Left cardiac atrium (tissue), 4 donors: ENCODE data around the gene RHEBL1. TPM values are rescaled to one million over a fixed set of nuclear protein-coding genes. Genes with fewer than 3 reads are reported as not detected.

ENCODE experiments used
- ATAC-seq, 2 donors: fragments of 200-7000 bp; cut with Tn5 transposase; one replicate each; pipeline ENCODE4 v1.9.1; 2020; ENCODE audit warnings: mild to moderate bottlenecking in 2 of 2, moderate library complexity in 2 of 2
- DNase-seq: peaks from one replicate; pipeline ENCODE4 v3.0.0-alpha.2; 2020
- intact Hi-C, 2 donors: fragments of 100-400 bp; cut with DNase I; formaldehyde crosslinking; loops; one replicate each; pipeline versions ENCODE4 v1.14.1 to v1.15.1; 2022 to 2023
- total RNA-seq, 2 donors: library from RNA; stranded (reverse); fragmentation: NEBNext Ultra II Directional; extraction: Animal tissue kit (Norgen Biotek cat#: 25700); gene quantifications; one replicate each; pipeline ENCODE4 v1.2.1, GENCODE V29; 2021
- donor health status: DM: no; HTN: yes; CAD: no.
- donor health status: DM: no; HTN: yes; CAD: no; lungs with severe emphysema.
- donor health status: DM: yes; HTN: yes; CAD: no.
- donor health status: Dilated cardiomyopathy.

RHEBL1 gene
- total RNA-seq, 2 donors from 2014 or later, result 0.24 to 0.41 TPM

GRCh38 chr12:49041036-49041880, 28.5 kb downstream of the RHEBL1 start:
- DNase-seq (no peak), ATAC-seq (no peak)

GRCh38 chr12:49040364-49040855, 29.4 kb downstream of the RHEBL1 start:
- intact Hi-C loops, result no loop called here
- no peak for ATAC-seq
- no peak for DNase-seq

More at GRCh38 chr12:49041036-49041880, 28.5 kb downstream of the RHEBL1 start:
- intact Hi-C loops, result no loop called here

GRCh38 chr12:49039421-49040363, 30.1 kb downstream of the RHEBL1 start:
- DNase-seq (no peak), ATAC-seq (no peak)
- intact Hi-C loops, result no loop called here

GRCh38 chr12:49038291-49038955, 31.4 kb downstream of the RHEBL1 start:
- DNase-seq, result no peak
- intact Hi-C loops, result no loop called here
- ATAC-seq, result no peak

- no peak for ATAC-seq
Measured at GRCh38 chr12:49037947-49038237, 31.9 kb downstream of the RHEBL1 start.

GRCh38 chr12:49037111-49037946, 32.5 kb downstream of the RHEBL1 start:
- ATAC-seq (no peak), DNase-seq (no peak)
- intact Hi-C loops, result no loop called here

More at GRCh38 chr12:49037947-49038237, 31.9 kb downstream of the RHEBL1 start:
- intact Hi-C loops, result no loop called here
- DNase-seq, result no peak

- DNase-seq (no peak), ATAC-seq (no peak)
- intact Hi-C loops, result no loop called here
Measured at GRCh38 chr12:49036029-49036428, 33.8 kb downstream of the RHEBL1 start.

- DNase-seq (no peak), ATAC-seq (no peak)
- intact Hi-C loops, result no loop called here
Measured at GRCh38 chr12:49034286-49034622, 35.5 kb downstream of the RHEBL1 start.

GRCh38 chr12:49033611-49034285, 36.0 kb downstream of the RHEBL1 start:
- intact Hi-C loops, result no loop called here
- ATAC-seq, result no peak
- no peak for DNase-seq

GRCh38 chr12:49032679-49033447, 36.9 kb downstream of the RHEBL1 start:
- no peak for ATAC-seq
- DNase-seq, result no peak
- intact Hi-C loops, result no loop called here

- intact Hi-C loops, result no loop called here
- no peak for DNase-seq
- no peak for ATAC-seq
Measured at GRCh38 chr12:49032276-49032675, 37.5 kb downstream of the RHEBL1 start.

GRCh38 chr12:49031573-49032161, 38.1 kb downstream of the RHEBL1 start:
- intact Hi-C loops, result no loop called here
- DNase-seq (no peak), ATAC-seq (no peak)

- intact Hi-C loops, result no loop called here
- ATAC-seq (no peak), DNase-seq (no peak)
Measured at GRCh38 chr12:49030714-49031572, 38.8 kb downstream of the RHEBL1 start.

GRCh38 chr12:49030119-49030518, 39.7 kb downstream of the RHEBL1 start:
- intact Hi-C loops, result no loop called here
- no peak for DNase-seq
- no peak for ATAC-seq

- ATAC-seq, result no peak
- DNase-seq, result no peak
Measured at GRCh38 chr12:49028666-49029275, 41.0 kb downstream of the RHEBL1 start.

More at GRCh38 chr12:49028666-49029275, 41.0 kb downstream of the RHEBL1 start:
- intact Hi-C loops, result no loop called here
